Lung (tissue), 12 donors: Measurements from ENCODE around the gene CH25H. TPM values are rescaled to one million over a fixed set of nuclear protein-coding genes. Genes with fewer than 3 reads are reported as not detected.

ENCODE experiments used
- ATAC-seq: fragments of 200-7000 bp; cut with Tn5 transposase; one replicate; pipeline ENCODE4 v1.9.1; 2020; ENCODE audit warnings: moderate number of reproducible peaks; ENCODE audit not compliant: insufficient read depth, low FRiP score
- DNase-seq, 3 donors: peaks; one replicate each; pipeline ENCODE4 v3.0.0-alpha.2; 2013 to 2017
- H3K27ac ChIP-seq, 2 donors: one replicate each; pipeline ENCODE4 v1.5.1; 2013; ENCODE audit warnings: mild to moderate bottlenecking in 2 of 2, moderate library complexity in 2 of 2, control low read depth in 1 of 2, inconsistent platforms in 1 of 2, low read depth in 1 of 2, low read length in 1 of 2
- H3K27me3 ChIP-seq, 3 donors: one replicate each; pipeline ENCODE4 v1.5.1; 2013; ENCODE audit warnings: low read length in 2 of 3; ENCODE audit not compliant: control insufficient read depth in 3 of 3, insufficient read depth in 3 of 3
- H3K36me3 ChIP-seq, 4 donors: one replicate each; pipeline ENCODE4 v1.5.1; 2013; ENCODE audit warnings: low read length in 4 of 4, mild to moderate bottlenecking in 1 of 4, moderate library complexity in 1 of 4; ENCODE audit not compliant: control insufficient read depth in 4 of 4, insufficient read depth in 4 of 4
- H3K4me1 ChIP-seq, 5 donors: one replicate each; pipeline ENCODE4 v1.5.1; 2013; ENCODE audit warnings: low read length in 5 of 5, mild to moderate bottlenecking in 2 of 5, moderate library complexity in 1 of 5; ENCODE audit not compliant: control insufficient read depth in 5 of 5, insufficient read depth in 5 of 5
- H3K4me3 ChIP-seq: one replicate; pipeline ENCODE4 v1.5.1; 2013; ENCODE audit warnings: mild to moderate bottlenecking, control low read depth, moderate library complexity
- H3K9ac ChIP-seq, 2 donors: one replicate each; pipeline ENCODE4 v1.5.1; 2013; ENCODE audit warnings: low read length in 2 of 2, control low read depth in 1 of 2; ENCODE audit not compliant: insufficient read depth in 1 of 2
- H3K9me3 ChIP-seq, 4 donors: one replicate each; pipeline ENCODE4 v1.5.1; 2013; ENCODE audit warnings: low read length in 3 of 4, mild to moderate bottlenecking in 1 of 4, moderate library complexity in 1 of 4; ENCODE audit not compliant: control insufficient read depth in 4 of 4, insufficient read depth in 3 of 4
- WGBS, 2 donors: extraction: QIAGEN DNeasy Blood & Tissue Kit; methylation state at CpG; one replicate each; pipeline ENCODE4 v1.1.7; 2013; 5-methylcytosine and 5-hydroxymethylcytosine counted together
- polyA plus RNA-seq, 2 donors: library from polyadenylated mRNA; stranded (reverse); fragments of 200-250 nt; gene quantifications; one replicate each; pipeline ENCODE4 v1.2.1, GENCODE V29; 2013
- total RNA-seq, 2 donors: library from RNA; depleted of rRNA in 1 of 2; stranded (reverse); fragments of >200 nt in 1 of 2; gene quantifications; one replicate each; pipeline ENCODE4 v1.2.1, GENCODE V29; 2014 to 2021
- TF ChIP-seq, protein P1 (sequence below): IDR thresholded peaks from 2 replicates; pipeline ENCODE4 v1.5.1; 2012; ENCODE audit warnings: mild to moderate bottlenecking; ENCODE audit errors: control extremely low read depth, extremely low read depth
- donor health status: control.
- donor health status: control.
- donor health status: Bipolar disorder and iron deficiency.
- donor health status: healthy.
- donor health status: DM: yes; HTN: yes; CAD: no.

The CH25H gene
- total and polyA plus RNA-seq, 4 donors: 1.2 to 25.2 (median 3.7) TPM

DNA sequence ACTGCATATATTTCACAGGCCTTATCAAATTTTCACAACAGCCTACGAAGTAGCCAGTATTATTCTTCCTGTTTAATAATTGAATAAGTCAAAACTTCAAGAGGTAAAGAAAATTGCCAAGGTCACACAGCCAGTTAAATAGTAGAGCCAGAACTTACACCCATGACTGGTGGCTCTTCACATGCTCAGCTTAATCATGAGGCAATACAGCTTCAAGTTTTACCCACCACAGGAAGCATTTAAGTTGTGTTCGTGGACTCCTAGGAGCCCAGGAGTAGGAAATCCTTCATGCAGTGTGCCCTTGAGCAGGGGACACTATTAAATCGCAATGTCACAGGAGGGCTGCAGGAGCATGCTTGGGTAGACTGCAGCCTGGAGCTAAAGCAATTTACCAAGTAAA is 33.4 kb upstream of the CH25H start:
- Histone ChIP-seq H3K9ac (no peak overlapping the region), H3K4me1 (peaks cover 0 to 9% (median 2%) of the 10 kb centered on the region in 5 donors), H3K27ac (no peak overlapping the region), H3K36me3 (peaks cover 0 to 10% (median 3%) of the 10 kb centered on the region in 4 donors), H3K9me3 (no peaks in the 10 kb centered on the region), H3K4me3 (no peak overlapping the region), H3K27me3 (no peaks in the 10 kb centered on the region)
- 71 to 86% methylated on average over 3 of the region's 3 CpGs for WGBS, 2 donors
- ATAC-seq (no peak), DNase-seq (no peak)
- TF ChIP-seq, protein P1, sequence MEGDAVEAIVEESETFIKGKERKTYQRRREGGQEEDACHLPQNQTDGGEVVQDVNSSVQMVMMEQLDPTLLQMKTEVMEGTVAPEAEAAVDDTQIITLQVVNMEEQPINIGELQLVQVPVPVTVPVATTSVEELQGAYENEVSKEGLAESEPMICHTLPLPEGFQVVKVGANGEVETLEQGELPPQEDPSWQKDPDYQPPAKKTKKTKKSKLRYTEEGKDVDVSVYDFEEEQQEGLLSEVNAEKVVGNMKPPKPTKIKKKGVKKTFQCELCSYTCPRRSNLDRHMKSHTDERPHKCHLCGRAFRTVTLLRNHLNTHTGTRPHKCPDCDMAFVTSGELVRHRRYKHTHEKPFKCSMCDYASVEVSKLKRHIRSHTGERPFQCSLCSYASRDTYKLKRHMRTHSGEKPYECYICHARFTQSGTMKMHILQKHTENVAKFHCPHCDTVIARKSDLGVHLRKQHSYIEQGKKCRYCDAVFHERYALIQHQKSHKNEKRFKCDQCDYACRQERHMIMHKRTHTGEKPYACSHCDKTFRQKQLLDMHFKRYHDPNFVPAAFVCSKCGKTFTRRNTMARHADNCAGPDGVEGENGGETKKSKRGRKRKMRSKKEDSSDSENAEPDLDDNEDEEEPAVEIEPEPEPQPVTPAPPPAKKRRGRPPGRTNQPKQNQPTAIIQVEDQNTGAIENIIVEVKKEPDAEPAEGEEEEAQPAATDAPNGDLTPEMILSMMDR: no peak

DNA sequence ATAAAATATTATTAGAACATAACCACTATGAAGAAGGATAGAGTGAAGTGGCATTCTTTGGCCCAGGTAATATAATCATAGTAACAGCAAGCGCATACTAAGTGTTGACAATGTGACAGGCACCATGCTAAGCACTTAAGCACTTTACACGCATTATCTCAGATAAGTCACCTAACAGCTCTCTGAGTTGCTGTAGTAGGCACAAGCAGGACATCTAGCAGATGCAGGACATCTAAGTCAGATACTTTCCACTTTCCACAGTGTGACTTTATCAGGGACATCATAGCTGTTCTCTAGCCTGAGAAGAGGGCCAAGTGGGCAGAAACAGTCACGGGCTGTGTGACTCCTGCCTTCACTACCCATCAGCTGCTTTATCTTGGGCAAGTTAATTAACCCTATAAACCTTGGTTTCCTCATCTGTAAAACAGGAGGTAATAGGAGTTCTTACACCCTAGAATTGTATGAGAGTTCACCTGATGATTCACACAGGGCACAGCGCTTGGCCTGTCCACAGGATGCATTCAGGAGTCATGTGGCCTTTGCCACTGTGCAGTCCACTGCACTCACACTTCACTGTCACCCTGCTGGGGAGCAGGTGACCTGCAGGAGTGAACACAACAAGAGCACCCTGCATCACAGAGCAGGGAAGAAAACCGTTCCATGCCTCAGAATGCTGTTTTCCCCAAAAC is 32.0 kb upstream of the CH25H start:
- no peak overlapping the region for H3K4me3 ChIP-seq
- 80 to 81% methylated on average over 5 of the region's 5 CpGs for WGBS, 2 donors
- DNase-seq (no peak), ATAC-seq (no peak)
- no peaks in the 10 kb centered on the region for H3K9me3 ChIP-seq
- no peak overlapping the region for H3K9ac ChIP-seq
- peaks cover 0 to 12% (median 4%) of the 10 kb centered on the region in 4 donors for H3K36me3 ChIP-seq
- no peaks in the 10 kb centered on the region for H3K27me3 ChIP-seq
- H3K4me1 ChIP-seq: peaks cover 0 to 9% (median 2%) of the 10 kb centered on the region in 5 donors
- no peak overlapping the region for H3K27ac ChIP-seq
- TF ChIP-seq, protein P1: no peak

DNA sequence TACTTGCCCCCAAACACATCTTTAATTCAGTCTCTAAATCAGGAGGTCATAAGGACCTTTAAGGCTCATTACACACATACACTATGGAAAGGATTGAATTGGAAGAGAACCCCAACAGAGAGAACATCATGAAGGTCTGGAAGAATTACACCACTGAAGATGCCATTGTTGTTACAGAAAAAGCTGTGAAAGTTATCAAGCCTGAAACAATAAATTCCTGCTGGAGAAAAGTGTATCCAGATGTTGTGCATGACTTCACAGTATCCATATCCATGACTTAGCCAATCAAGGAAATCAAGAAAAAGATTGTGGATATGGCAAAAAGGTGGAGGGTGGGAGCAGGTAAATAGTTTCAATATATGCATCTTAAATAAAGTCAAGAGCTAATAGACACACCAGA is 30.7 kb upstream of the CH25H start:
- Histone ChIP-seq H3K4me3 (no peak overlapping the region), H3K4me1 (peaks cover 0 to 9% (median 2%) of the 10 kb centered on the region in 5 donors), H3K27me3 (no peaks in the 10 kb centered on the region), H3K36me3 (peaks cover 0 to 12% (median 4%) of the 10 kb centered on the region in 4 donors), H3K27ac (no peak overlapping the region), H3K9me3 (no peaks in the 10 kb centered on the region), H3K9ac (no peak overlapping the region)
- TF ChIP-seq, protein P1: no peak
- ATAC-seq (no peak), DNase-seq (no peak)
